Stimulated activated CD4-positive, alpha-beta T cell treated with anti-CD3 and anti-CD28 coated beads, Interleukin-15, amount 100 ng/mL, for 48 hours (primary cell): ENCODE results near the gene UBE3D.
"Not testable (repeated sequence)": the region's sequence is repeated elsewhere in the genome, so short reads cannot be mapped to it uniquely, and the experiment has no call there.

Experiments used
- DNase-seq, 2 donors: peaks; one replicate each; pipeline ENCODE4 v3.0.0-alpha.2; 2020; ENCODE audit warnings: low read depth in 2 of 2

The UBE3D gene

GRCh38 chr6:83055366-83055964 is 10.2 kb downstream of the UBE3D start:
- DNase-seq: no peak

GRCh38 chr6:83053678-83054077 is 12.0 kb downstream of the UBE3D start:
- DNase-seq: no peak

GRCh38 chr6:83051377-83052172 is 14.1 kb downstream of the UBE3D start:
- no peak for DNase-seq

GRCh38 chr6:83047065-83047754 is 18.4 kb downstream of the UBE3D start:
- DNase-seq: no peak

- no peak for DNase-seq
Measured at GRCh38 chr6:83044091-83044768, 21.4 kb downstream of the UBE3D start.

- no peak for DNase-seq
Measured at GRCh38 chr6:83042467-83043053, 23.1 kb downstream of the UBE3D start.

- no peak for DNase-seq
Measured at GRCh38 chr6:83038246-83038645, 27.4 kb downstream of the UBE3D start.

- no peak for DNase-seq
Measured at GRCh38 chr6:83031689-83032088, 34.0 kb downstream of the UBE3D start.

- no peak for DNase-seq
Measured at GRCh38 chr6:83019741-83020140, 45.9 kb downstream of the UBE3D start.

- DNase-seq: not testable (repeated sequence)
Measured at GRCh38 chr6:83011131-83011530, 54.5 kb downstream of the UBE3D start.

GRCh38 chr6:83008626-83009025 is 57.0 kb downstream of the UBE3D start:
- DNase-seq: no peak

GRCh38 chr6:83006270-83006905 is 59.3 kb downstream of the UBE3D start:
- no peak for DNase-seq

- no peak for DNase-seq
Measured at GRCh38 chr6:82996156-82996555, 69.5 kb downstream of the UBE3D start.

GRCh38 chr6:82995066-82995465 is 70.6 kb downstream of the UBE3D start:
- no peak for DNase-seq

- DNase-seq: no peak
Measured at GRCh38 chr6:82989736-82990290, 75.8 kb downstream of the UBE3D start.

GRCh38 chr6:82988930-82989351 is 76.7 kb downstream of the UBE3D start:
- no peak for DNase-seq

- DNase-seq: no peak
Measured at GRCh38 chr6:82987951-82988350, 77.7 kb downstream of the UBE3D start.

- no peak for DNase-seq
Measured at GRCh38 chr6:82987416-82987815, 78.2 kb downstream of the UBE3D start.

- DNase-seq: no peak
Measured at GRCh38 chr6:82984720-82985119, 80.9 kb downstream of the UBE3D start.

- no peak for DNase-seq
Measured at GRCh38 chr6:82980086-82980485, 85.6 kb downstream of the UBE3D start.

- DNase-seq: no peak
Measured at GRCh38 chr6:82979657-82980056, 86.0 kb downstream of the UBE3D start.
